Heart left ventricle (tissue), 13 donors: ENCODE measurements around the gene FFAR4.

Experiments used
- POLR2A ChIP-seq, 2 donors: fragments of 450-650 bp; IDR thresholded peaks; one replicate each; pipeline ENCODE4 v1.6.1; 2017; ENCODE audit warnings: antibody characterized with exemption in 2 of 2, mild to moderate bottlenecking in 2 of 2, moderate library complexity in 2 of 2
- TF ChIP-seq, protein P1 (sequence below), 12 donors: fragments of 200-600 bp; sonication (generic) in 4 of 12; IDR thresholded peaks; one replicate each; pipeline versions ENCODE4 v1.5.0 to v1.8.0; 2018 to 2022; ENCODE audit warnings: antibody characterized with exemption in 12 of 12, mild to moderate bottlenecking in 5 of 12
- donor health status: ischemic (EF 13 %, LVEDD 7.1; RV severe dilation, severe dysfunction).
- donor health status: DM: no; HTN: yes; CAD: no.
- donor health status: DM: no; HTN: no; CAD: no.
- donor health status: ischemic (EF 25% LVEDD 6.9; RV normal size, moderate dysfunction).
- donor health status: ischemic (EF 25% LVEDD 5.7; RV mildly dilated, moderate dysfunction).
- donor health status: ischemic (EF 35%, LVEDD 5.7; RV mildly dilated, moderate dysfunction).
- donor health status: nonischemic (EF 11% LVEDD 7.7; RV severe dilation, severe dysfunction).
- donor health status: DM: yes; HTN: yes; CAD: no.
- donor health status: PGD.
- donor health status: ischemic (EF 29% LVEDD 5.4; RV normal size, mild dysfunction).
- donor health status: nonischemic (EF 23%, LVEDD 6.1; RV moderate dilation, normal function).

DNA sequence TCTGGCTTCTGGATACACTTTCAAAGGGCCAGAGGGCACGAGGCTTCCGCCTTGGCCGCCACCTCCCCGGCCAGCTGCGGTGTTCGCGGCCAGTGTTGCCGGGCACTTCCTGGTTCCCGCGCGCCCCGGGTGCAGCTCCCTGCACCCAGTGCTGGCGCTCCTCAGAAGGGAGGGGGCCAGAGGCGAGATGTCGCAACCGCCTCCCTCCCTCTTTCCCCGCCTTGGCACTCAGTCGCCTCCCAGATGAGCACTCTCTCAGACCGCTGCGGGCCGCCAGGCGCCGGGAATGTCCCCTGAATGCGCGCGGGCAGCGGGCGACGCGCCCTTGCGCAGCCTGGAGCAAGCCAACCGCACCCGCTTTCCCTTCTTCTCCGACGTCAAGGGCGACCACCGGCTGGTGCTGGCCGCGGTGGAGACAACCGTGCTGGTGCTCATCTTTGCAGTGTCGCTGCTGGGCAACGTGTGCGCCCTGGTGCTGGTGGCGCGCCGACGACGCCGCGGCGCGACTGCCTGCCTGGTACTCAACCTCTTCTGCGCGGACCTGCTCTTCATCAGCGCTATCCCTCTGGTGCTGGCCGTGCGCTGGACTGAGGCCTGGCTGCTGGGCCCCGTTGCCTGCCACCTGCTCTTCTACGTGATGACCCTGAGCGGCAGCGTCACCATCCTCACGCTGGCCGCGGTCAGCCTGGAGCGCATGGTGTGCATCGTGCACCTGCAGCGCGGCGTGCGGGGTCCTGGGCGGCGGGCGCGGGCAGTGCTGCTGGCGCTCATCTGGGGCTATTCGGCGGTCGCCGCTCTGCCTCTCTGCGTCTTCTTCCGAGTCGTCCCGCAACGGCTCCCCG is at the start of gene FFAR4:
- TF ChIP-seq, protein P1, sequence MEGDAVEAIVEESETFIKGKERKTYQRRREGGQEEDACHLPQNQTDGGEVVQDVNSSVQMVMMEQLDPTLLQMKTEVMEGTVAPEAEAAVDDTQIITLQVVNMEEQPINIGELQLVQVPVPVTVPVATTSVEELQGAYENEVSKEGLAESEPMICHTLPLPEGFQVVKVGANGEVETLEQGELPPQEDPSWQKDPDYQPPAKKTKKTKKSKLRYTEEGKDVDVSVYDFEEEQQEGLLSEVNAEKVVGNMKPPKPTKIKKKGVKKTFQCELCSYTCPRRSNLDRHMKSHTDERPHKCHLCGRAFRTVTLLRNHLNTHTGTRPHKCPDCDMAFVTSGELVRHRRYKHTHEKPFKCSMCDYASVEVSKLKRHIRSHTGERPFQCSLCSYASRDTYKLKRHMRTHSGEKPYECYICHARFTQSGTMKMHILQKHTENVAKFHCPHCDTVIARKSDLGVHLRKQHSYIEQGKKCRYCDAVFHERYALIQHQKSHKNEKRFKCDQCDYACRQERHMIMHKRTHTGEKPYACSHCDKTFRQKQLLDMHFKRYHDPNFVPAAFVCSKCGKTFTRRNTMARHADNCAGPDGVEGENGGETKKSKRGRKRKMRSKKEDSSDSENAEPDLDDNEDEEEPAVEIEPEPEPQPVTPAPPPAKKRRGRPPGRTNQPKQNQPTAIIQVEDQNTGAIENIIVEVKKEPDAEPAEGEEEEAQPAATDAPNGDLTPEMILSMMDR (IDR thresholded peaks at IDR 0.05): no peak
- no peak for TF ChIP-seq POLR2A (IDR thresholded peaks at IDR 0.05)
